H1 (cell line): Measurements from ENCODE around the gene STRIP2.

Source experiments
- KDM4A ChIP-seq: IDR thresholded peaks from one replicate; pipeline ENCODE4 v1.7.1; 2012; ENCODE audit warnings: low read depth, mild to moderate bottlenecking, moderate library complexity, low read length, inconsistent platforms; ENCODE audit not compliant: severe bottlenecking
- USF2 ChIP-seq: IDR thresholded peaks from 2 replicates; pipeline ENCODE4 v1.6.1; 2011; ENCODE audit warnings: low read length, improper control_type of control experiment

GRCh38 chr7:129525225-129525862 lies 91.1 kb downstream of the STRIP2 start:
- TF ChIP-seq USF2 (no peak), KDM4A (no peak)
